Measurements from ENCODE around the gene RNF145. TPM values are rescaled to one million over a fixed set of nuclear protein-coding genes. Genes with fewer than 3 reads are reported as not detected.

RNF145 gene
- total RNA-seq, 1 donor from 2014 or later = 71.0 TPM

DNA sequence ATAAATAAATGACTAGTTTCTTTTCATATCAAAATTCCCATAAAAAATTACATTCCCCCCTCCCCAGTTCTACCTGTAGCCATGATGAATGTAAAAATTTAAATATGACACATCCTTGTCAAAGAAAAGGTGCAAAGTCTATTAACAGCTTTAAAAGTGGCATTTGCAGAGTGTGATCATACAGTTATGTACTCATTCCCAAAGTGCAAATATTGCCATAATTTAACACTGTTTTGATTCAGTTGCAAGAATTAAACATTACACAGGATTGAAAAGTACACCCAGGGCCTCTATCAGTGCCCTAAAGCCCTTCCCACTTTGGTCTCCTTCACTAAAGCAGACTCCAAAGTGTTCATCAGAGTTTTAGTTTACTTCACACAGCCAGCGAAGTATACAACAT, 51.8 kb downstream of the RNF145 start:
- no peak overlapping the region for H3K27ac Mint-ChIP-seq (ENCODE audit: unreplicated experiment)
- no peak for DNase-seq
- H3K9me3 Mint-ChIP-seq (ENCODE audit: unreplicated experiment) = no peaks in the 10 kb centered on the region
- H3K4me1 Mint-ChIP-seq (ENCODE audit: low read depth, unreplicated experiment) = no peaks in the 10 kb centered on the region
- no peaks in the 10 kb centered on the region for H3K36me3 Mint-ChIP-seq (ENCODE audit: unreplicated experiment)
- no peaks in the 10 kb centered on the region for H3K27me3 Mint-ChIP-seq (ENCODE audit: unreplicated experiment)
- H3K4me3 Mint-ChIP-seq (ENCODE audit: unreplicated experiment) = no peak overlapping the region
- TF ChIP-seq, protein P1, sequence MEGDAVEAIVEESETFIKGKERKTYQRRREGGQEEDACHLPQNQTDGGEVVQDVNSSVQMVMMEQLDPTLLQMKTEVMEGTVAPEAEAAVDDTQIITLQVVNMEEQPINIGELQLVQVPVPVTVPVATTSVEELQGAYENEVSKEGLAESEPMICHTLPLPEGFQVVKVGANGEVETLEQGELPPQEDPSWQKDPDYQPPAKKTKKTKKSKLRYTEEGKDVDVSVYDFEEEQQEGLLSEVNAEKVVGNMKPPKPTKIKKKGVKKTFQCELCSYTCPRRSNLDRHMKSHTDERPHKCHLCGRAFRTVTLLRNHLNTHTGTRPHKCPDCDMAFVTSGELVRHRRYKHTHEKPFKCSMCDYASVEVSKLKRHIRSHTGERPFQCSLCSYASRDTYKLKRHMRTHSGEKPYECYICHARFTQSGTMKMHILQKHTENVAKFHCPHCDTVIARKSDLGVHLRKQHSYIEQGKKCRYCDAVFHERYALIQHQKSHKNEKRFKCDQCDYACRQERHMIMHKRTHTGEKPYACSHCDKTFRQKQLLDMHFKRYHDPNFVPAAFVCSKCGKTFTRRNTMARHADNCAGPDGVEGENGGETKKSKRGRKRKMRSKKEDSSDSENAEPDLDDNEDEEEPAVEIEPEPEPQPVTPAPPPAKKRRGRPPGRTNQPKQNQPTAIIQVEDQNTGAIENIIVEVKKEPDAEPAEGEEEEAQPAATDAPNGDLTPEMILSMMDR (IDR thresholded peaks at IDR 0.05; ENCODE audit: partially characterized antibody, unreplicated experiment) = no peak

DNA sequence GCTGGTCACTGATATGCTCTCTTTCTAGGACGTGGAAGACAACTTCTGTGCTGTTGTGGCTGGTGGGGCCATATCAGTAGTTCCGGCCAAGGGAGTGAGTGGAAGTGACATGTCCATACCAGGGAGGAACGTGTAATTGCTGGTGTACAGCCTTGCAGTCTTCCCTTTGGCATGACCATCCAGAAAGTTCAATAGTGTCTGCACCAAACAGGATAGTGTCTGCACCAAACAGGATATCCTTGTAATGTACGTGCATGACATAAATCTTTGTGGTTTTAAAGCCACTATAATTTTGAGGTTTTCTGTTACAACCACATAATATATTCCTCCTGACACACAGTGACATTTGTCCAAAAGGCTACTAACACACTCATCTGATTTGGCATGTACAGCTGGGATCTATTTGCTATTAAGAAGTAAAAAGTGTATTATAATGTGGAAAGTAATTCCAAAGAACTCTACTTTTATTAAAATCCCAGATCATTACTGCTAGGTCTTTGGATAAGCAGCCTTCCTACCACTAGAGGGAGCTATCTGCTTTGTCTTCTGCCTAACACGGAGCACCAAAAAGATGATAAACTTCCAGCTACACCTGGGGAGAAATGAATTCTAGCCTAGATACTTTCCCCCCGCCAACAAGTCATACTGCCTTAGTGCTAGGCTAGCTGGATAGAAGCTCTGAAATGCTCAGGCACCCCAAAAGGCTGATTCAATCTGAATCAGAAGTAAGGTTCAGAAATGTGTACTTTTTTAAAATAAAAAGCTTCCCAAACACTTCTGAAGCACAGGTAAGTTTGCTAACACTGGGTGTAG, 52.7 kb downstream of the RNF145 start:
- H3K4me3 Mint-ChIP-seq (ENCODE audit: unreplicated experiment) = no peak overlapping the region
- TF ChIP-seq, protein P1 (IDR thresholded peaks at IDR 0.05; ENCODE audit: partially characterized antibody, unreplicated experiment) = peak; percentile 89
- H3K9me3 Mint-ChIP-seq (ENCODE audit: unreplicated experiment) = no peaks in the 10 kb centered on the region
- no peaks in the 10 kb centered on the region for H3K4me1 Mint-ChIP-seq (ENCODE audit: low read depth, unreplicated experiment)
- no peak for DNase-seq
- H3K36me3 Mint-ChIP-seq (ENCODE audit: unreplicated experiment) = no peaks in the 10 kb centered on the region
- no peak overlapping the region for H3K27ac Mint-ChIP-seq (ENCODE audit: unreplicated experiment)
- no peaks in the 10 kb centered on the region for H3K27me3 Mint-ChIP-seq (ENCODE audit: unreplicated experiment)

DNA sequence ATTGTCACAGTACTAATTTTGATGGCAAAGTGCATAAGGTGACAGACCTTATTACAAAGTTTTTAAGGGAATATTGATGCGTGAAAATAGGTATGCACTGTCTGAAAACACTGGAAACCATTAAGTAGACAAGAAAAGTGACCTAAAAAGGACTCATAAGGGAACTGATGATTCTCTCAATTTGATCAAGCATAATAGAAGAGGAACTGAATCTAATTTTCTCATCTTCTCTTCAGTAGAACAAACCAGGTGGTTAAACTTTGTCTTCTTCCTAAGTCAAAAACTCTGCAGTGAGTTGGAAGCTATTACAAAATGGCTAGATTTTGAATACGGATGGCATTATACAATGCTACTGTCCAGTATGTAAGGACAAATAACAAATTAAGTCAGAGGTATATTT, 53.4 kb downstream of the RNF145 start:
- no peak for DNase-seq
- Mint-ChIP-seq H3K9me3 (ENCODE audit: unreplicated experiment) (no peaks in the 10 kb centered on the region), H3K36me3 (ENCODE audit: unreplicated experiment) (peaks cover under 1% of the 10 kb centered on the region), H3K4me1 (ENCODE audit: low read depth, unreplicated experiment) (no peaks in the 10 kb centered on the region), H3K27me3 (ENCODE audit: unreplicated experiment) (no peaks in the 10 kb centered on the region), H3K27ac (ENCODE audit: unreplicated experiment) (no peak overlapping the region), H3K4me3 (ENCODE audit: unreplicated experiment) (no peak overlapping the region)
- TF ChIP-seq, protein P1 (IDR thresholded peaks at IDR 0.05; ENCODE audit: partially characterized antibody, unreplicated experiment) = no peak

DNA sequence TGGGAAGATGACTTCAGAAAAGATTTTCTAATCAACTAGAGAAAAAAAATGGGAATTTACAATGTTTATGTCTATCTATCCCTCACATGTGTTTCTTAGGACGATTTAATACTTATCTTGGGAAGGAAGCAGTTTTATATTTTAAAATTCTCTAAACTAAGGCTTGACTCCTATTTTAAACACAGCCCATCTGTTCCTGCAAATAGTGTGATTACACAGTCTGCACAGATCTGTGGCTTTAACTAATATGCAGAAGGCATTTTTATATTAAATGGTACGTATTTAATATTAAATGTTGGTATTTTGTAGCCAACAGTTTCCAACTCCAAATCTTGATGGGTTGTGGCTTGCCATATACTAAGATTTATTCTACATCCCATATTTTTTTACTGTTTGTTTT, 56.5 kb downstream of the RNF145 start:
- no peaks in the 10 kb centered on the region for H3K4me1 Mint-ChIP-seq (ENCODE audit: low read depth, unreplicated experiment)
- no peaks in the 10 kb centered on the region for H3K9me3 Mint-ChIP-seq (ENCODE audit: unreplicated experiment)
- peaks cover 9% of the 10 kb centered on the region for H3K36me3 Mint-ChIP-seq (ENCODE audit: unreplicated experiment)
- no peaks in the 10 kb centered on the region for H3K27me3 Mint-ChIP-seq (ENCODE audit: unreplicated experiment)
- H3K27ac Mint-ChIP-seq (ENCODE audit: unreplicated experiment) = no peak overlapping the region
- H3K4me3 Mint-ChIP-seq (ENCODE audit: unreplicated experiment) = no peak overlapping the region
- TF ChIP-seq, protein P1 (IDR thresholded peaks at IDR 0.05; ENCODE audit: partially characterized antibody, unreplicated experiment) = no peak
- DNase-seq = no peak

DNA sequence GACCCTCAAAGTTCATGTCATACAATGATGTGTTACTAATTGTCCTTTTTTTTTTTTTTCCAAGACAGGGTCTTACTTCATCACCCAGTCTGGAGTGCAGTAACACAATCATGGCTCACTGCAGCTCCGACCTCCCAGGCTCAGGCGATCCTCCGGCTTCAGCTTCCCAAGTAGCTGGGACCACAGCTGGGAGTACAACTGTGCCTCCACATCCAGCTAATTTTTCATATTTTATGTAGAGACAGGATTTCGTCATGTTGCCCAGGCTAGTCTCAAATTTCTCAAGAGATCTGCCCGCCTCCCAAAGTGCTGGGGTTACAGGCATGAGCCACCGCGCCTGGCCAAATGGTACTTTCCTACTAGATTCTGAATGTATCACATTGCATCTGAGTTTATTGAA, 60.3 kb downstream of the RNF145 start:
- no peak overlapping the region for H3K27ac Mint-ChIP-seq (ENCODE audit: unreplicated experiment)
- H3K4me1 Mint-ChIP-seq (ENCODE audit: low read depth, unreplicated experiment) = no peaks in the 10 kb centered on the region
- peaks cover 9% of the 10 kb centered on the region for H3K36me3 Mint-ChIP-seq (ENCODE audit: unreplicated experiment)
- H3K27me3 Mint-ChIP-seq (ENCODE audit: unreplicated experiment) = no peaks in the 10 kb centered on the region
- TF ChIP-seq, protein P1 (IDR thresholded peaks at IDR 0.05; ENCODE audit: partially characterized antibody, unreplicated experiment) = no peak
- DNase-seq = no peak
- no peak overlapping the region for H3K4me3 Mint-ChIP-seq (ENCODE audit: unreplicated experiment)
- H3K9me3 Mint-ChIP-seq (ENCODE audit: unreplicated experiment) = no peaks in the 10 kb centered on the region
